Psoas muscle (tissue), 8 donors: ENCODE measurements around the gene MYBPH. TPM values are rescaled to one million over a fixed set of nuclear protein-coding genes. Genes with fewer than 3 reads are reported as not detected.

Experiments
- ATAC-seq, 4 donors: fragments of 200-7000 bp; cut with Tn5 transposase; one replicate each; pipeline ENCODE4 v1.9.1; 2020; ENCODE audit warnings: moderate library complexity in 3 of 4, mild to moderate bottlenecking in 2 of 4
- DNase-seq, 2 donors: peaks; one replicate each; pipeline ENCODE4 v3.0.0-alpha.2; 2020
- H3K27ac ChIP-seq: fragments of 200-600 bp; one replicate; pipeline ENCODE4 v1.8.0; 2022
- H3K27me3 ChIP-seq, 3 donors: fragments of 200-600 bp in 1 of 3; one replicate each; pipeline versions ENCODE4 v1.6.1 to v1.8.0; 2013 to 2022; ENCODE audit warnings: low read length in 2 of 3, mild to moderate bottlenecking in 2 of 3, moderate library complexity in 1 of 3; ENCODE audit not compliant: insufficient read depth in 3 of 3
- H3K36me3 ChIP-seq, 2 donors: fragments of 200-600 bp in 1 of 2; one replicate each; pipeline versions ENCODE4 v1.6.1 to v1.8.0; 2013 to 2022; ENCODE audit warnings: low read depth in 1 of 2, mild to moderate bottlenecking in 1 of 2, moderate library complexity in 1 of 2; ENCODE audit not compliant: insufficient read depth in 1 of 2
- H3K4me1 ChIP-seq: fragments of 200-600 bp; one replicate; pipeline ENCODE4 v1.8.0; 2022
- H3K4me3 ChIP-seq: fragments of 200-600 bp; one replicate; pipeline ENCODE4 v1.8.0; 2022; ENCODE audit warnings: mild to moderate bottlenecking
- H3K9me3 ChIP-seq: fragments of 200-600 bp; one replicate; pipeline ENCODE4 v1.8.0; 2022
- CTCF ChIP-seq: fragments of 200-600 bp; IDR thresholded peaks from one replicate; pipeline ENCODE4 v1.8.0; 2022; ENCODE audit warnings: antibody characterized with exemption
- WGBS, 3 donors: extraction: QIAGEN DNeasy Blood & Tissue Kit; methylation state at CpG; one replicate each; pipeline versions ENCODE4 v1.1.6 to v1.1.7; 2013; 5-methylcytosine and 5-hydroxymethylcytosine counted together
- intact Hi-C, 2 donors: fragments of 100-400 bp; cut with DNase I; formaldehyde crosslinking; loops; one replicate each; pipeline versions ENCODE4 v1.11.0 to v1.14.2; 2022
- polyA plus RNA-seq, 3 donors: library from polyadenylated mRNA; stranded (reverse); fragments of 200-250 nt; gene quantifications; one replicate each; pipeline ENCODE4 v1.2.3, GENCODE V29; 2013
- total RNA-seq, 4 donors: library from RNA; stranded (reverse); fragmentation: NEBNext Ultra II Directional in 2 of 4; extraction: Animal tissue kit (Norgen Biotek cat#: 25700) in 2 of 4; gene quantifications; one replicate each; pipeline versions ENCODE4 v1.2.1 to v1.2.4, GENCODE V29; 2021 to 2023
- donor health status: healthy with polysubstance abuse.
- donor health status: DM: no; HTN: no; CAD: no; lungs with moderate emphysema.
- donor health status: Bipolar disorder and iron deficiency.
- donor health status: healthy.
- donor health status: DM: yes; HTN: yes; CAD: no.
- donor health status: DM: no; HTN: no; CAD: no.
- donor health status: DM: no; HTN: no; CAD: no.
- donor health status: DM: yes; HTN: yes; CAD: no.

The MYBPH gene
- total and polyA plus RNA-seq, 7 donors = 18.0 to 882 (median 39.1) TPM

DNA sequence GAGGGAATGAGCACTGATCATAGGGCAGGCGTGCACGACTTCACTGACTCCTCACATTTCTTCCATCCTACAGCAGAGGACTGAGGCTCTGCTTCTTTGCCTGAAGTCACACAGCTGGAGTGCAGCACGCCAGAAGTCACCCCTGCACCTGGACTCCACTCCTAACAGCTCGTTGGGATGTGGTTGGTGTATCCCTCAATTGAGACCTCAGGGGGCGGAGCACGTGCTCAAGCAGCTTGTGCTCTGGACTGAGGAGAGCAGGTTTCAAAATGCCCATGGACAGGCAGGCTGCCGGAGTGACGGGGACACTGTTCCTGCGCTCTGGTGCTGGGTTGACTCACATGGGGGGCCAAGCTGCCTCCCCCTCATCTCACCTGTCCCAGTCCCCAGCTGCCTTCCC is 39.9 kb upstream of the MYBPH start:
- WGBS, 3 donors = 67 to 74% (median 69%) methylated on average over 9 of the region's 9 CpGs
- Histone ChIP-seq H3K9me3 (no peaks in the 10 kb centered on the region), H3K4me3 (no peak overlapping the region), H3K27ac (no peak overlapping the region), H3K36me3 (no peaks in the 10 kb centered on the region), H3K27me3 (no peaks in the 10 kb centered on the region), H3K4me1 (peaks cover 12% of the 10 kb centered on the region)
- ATAC-seq (peak in 3 of 4 donors; percentile 15 to 31 (median 22)), DNase-seq (no peak)
- no peak for TF ChIP-seq CTCF
- intact Hi-C loops = loop anchor here (5.0 kb wide), 1 partner anchor 43 kb away; no protein-coding TSS in a partner anchor

DNA sequence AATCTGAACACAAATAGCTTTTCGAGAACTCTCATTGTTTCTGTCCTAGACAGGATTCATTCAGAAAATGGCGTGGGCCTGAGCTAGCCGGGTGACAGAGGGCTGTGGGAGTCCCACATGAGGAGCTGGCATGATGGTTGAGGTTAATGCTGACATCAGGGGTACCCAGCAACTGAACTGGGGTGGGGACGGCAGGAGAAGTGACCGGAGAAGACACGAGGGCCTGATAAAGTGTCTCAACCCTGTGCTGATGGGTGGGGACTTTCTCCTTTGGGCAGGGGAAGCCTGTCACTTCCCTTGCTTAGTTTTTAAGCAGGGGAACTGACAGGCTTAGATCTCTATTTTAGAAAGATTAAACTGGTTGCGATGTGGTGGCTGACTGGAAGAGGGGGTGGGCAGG is 39.2 kb upstream of the MYBPH start:
- no peak for TF ChIP-seq CTCF
- no peaks in the 10 kb centered on the region for H3K9me3 ChIP-seq
- no peaks in the 10 kb centered on the region for H3K36me3 ChIP-seq
- H3K27me3 ChIP-seq = no peaks in the 10 kb centered on the region
- peaks cover 12% of the 10 kb centered on the region for H3K4me1 ChIP-seq
- no peak for DNase-seq
- WGBS, 3 donors = 90 to 91% (median 91%) methylated on average over 7 of the region's 7 CpGs
- intact Hi-C loops = loop anchor here (5.0 kb wide), 1 partner anchor 43 kb away; no protein-coding TSS in a partner anchor
- no peak overlapping the region for H3K4me3 ChIP-seq
- no peak for ATAC-seq
- no peak overlapping the region for H3K27ac ChIP-seq

GRCh38 chr1:203213126-203213525 is 37.5 kb upstream of the MYBPH start:
- TF ChIP-seq CTCF = no peak

DNA sequence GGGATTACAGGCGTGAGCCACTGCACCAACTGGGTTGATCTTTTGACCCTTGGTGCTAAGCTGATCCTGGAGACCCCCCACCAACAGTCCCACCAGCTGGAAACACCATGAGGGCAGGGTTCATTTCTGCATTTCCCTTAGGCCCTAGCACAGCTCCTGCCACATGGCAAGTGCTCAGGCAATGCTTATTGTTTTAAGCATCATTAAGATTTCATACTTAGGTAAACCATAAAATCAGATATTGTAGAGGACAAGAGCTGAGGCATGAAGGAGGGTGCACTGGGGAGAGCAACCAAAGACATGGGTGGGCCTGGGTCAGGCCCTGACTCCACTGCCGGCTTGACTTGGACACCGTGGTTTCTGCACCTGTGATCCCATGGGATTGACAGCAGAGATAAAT is 36.2 kb upstream of the MYBPH start:
- H3K36me3 ChIP-seq = no peaks in the 10 kb centered on the region
- no peak for TF ChIP-seq CTCF
- DNase-seq (no peak), ATAC-seq (no peak)
- H3K4me1 ChIP-seq = peaks cover 12% of the 10 kb centered on the region
- intact Hi-C loops = no loop called here
- no peak overlapping the region for H3K4me3 ChIP-seq
- no peaks in the 10 kb centered on the region for H3K9me3 ChIP-seq
- no peak overlapping the region for H3K27ac ChIP-seq
- no peaks in the 10 kb centered on the region for H3K27me3 ChIP-seq
- WGBS, 3 donors = 75 to 84% (median 82%) methylated on average over 3 of the region's 3 CpGs

More at GRCh38 chr1:203213126-203213525, 37.5 kb upstream of the MYBPH start:
- 78 to 91% (median 80%) methylated on average over 6 of the region's 6 CpGs for WGBS, 3 donors
- Histone ChIP-seq H3K4me3 (no peak overlapping the region), H3K27ac (no peak overlapping the region), H3K36me3 (no peaks in the 10 kb centered on the region), H3K9me3 (no peaks in the 10 kb centered on the region), H3K4me1 (peaks cover 12% of the 10 kb centered on the region), H3K27me3 (no peaks in the 10 kb centered on the region)
- DNase-seq (no peak), ATAC-seq (no peak)
- intact Hi-C loops = no loop called here

GRCh38 chr1:203210988-203211387 is 35.4 kb upstream of the MYBPH start:
- no peak overlapping the region for H3K4me3 ChIP-seq
- peaks cover 4% of the 10 kb centered on the region for H3K4me1 ChIP-seq
- no peak for TF ChIP-seq CTCF
- intact Hi-C loops = no loop called here
- H3K27ac ChIP-seq = no peak overlapping the region
- no peaks in the 10 kb centered on the region for H3K9me3 ChIP-seq
- no peaks in the 10 kb centered on the region for H3K36me3 ChIP-seq
- DNase-seq = no peak
- ATAC-seq = no peak
- H3K27me3 ChIP-seq = no peaks in the 10 kb centered on the region
